BJ (cell line): ENCODE results near the gene RPUSD3. TPM values are rescaled to one million over a fixed set of nuclear protein-coding genes. Genes with fewer than 3 reads are reported as not detected.
"Not testable (repeated sequence)": the region's sequence is repeated elsewhere in the genome, so short reads cannot be mapped to it uniquely, and the experiment has no call there.

ENCODE experiments used
- CTCF ChIA-PET: fragments of 350-600 bp; formaldehyde crosslinking; extraction: SDS; loops from one replicate; lab custom pipeline; 2021; ENCODE audit warnings: antibody characterized with exemption, inconsistent platforms; lab: Yijun Ruan, JAX
- POLR2A ChIA-PET: fragments of 300-600 bp; sonication (Branson Sonifier 250); formaldehyde crosslinking; extraction: SDS; loops from one replicate; lab custom pipeline; 2021; ENCODE audit warnings: antibody characterized with exemption; lab: Charles Lee
- DNase-seq: peaks from one replicate; pipeline ENCODE4 v3.0.0-alpha.2; 2011; ENCODE audit warnings: low read depth
- H3K27me3 ChIP-seq: 2 replicates; pipeline ENCODE4 v1.6.0; 2011; ENCODE audit warnings: low read length; ENCODE audit not compliant: control insufficient read depth, insufficient read depth
- H3K36me3 ChIP-seq: 2 replicates; pipeline ENCODE4 v1.5.1; 2011; ENCODE audit warnings: low read length; ENCODE audit not compliant: control insufficient read depth, insufficient read depth
- H3K4me3 ChIP-seq: 2 replicates; pipeline ENCODE4 v1.5.1; 2011; ENCODE audit warnings: low read depth, mild to moderate bottlenecking, control low read depth, low read length
- polyA plus RNA-seq: library from polyadenylated mRNA; depleted of rRNA; stranded (reverse); fragments of >200 nt; gene quantifications from 2 replicates; pipeline ENCODE4 v1.2.3, GENCODE V29; 2011
- TF ChIP-seq, protein P1 (sequence below): IDR thresholded peaks from 2 replicates; pipeline ENCODE4 v1.5.1; 2011; ENCODE audit warnings: low read depth, mild to moderate bottlenecking, control low read depth, inconsistent platforms, low read length, moderate library complexity; ENCODE audit not compliant: insufficient read depth

RPUSD3 gene
- polyA plus RNA-seq, 1 experiment = 44.9 TPM

DNA sequence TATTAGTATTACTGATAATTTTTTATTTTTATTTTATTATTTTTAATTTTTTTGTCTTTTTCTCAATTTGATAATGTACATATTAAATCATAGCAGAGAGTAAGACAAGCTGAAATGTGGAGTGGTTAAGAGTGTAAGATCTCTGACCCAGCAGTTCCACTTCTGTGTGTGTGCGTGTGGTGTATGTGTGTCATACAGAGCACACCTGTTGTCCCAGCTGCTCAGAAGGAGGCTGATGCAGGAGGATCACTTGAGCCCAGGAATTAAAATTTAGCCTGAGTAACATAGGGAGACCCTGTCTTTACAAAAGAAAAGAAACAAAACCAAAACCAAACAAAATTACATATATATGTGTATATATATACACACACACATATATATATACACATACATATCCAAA, 37.6 kb upstream of the RPUSD3 start:
- CTCF ChIA-PET = no interaction called here
- TF ChIP-seq, protein P1, sequence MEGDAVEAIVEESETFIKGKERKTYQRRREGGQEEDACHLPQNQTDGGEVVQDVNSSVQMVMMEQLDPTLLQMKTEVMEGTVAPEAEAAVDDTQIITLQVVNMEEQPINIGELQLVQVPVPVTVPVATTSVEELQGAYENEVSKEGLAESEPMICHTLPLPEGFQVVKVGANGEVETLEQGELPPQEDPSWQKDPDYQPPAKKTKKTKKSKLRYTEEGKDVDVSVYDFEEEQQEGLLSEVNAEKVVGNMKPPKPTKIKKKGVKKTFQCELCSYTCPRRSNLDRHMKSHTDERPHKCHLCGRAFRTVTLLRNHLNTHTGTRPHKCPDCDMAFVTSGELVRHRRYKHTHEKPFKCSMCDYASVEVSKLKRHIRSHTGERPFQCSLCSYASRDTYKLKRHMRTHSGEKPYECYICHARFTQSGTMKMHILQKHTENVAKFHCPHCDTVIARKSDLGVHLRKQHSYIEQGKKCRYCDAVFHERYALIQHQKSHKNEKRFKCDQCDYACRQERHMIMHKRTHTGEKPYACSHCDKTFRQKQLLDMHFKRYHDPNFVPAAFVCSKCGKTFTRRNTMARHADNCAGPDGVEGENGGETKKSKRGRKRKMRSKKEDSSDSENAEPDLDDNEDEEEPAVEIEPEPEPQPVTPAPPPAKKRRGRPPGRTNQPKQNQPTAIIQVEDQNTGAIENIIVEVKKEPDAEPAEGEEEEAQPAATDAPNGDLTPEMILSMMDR = no peak
- Histone ChIP-seq H3K4me3 (no peak overlapping the region), H3K36me3 (no peaks in the 10 kb centered on the region), H3K27me3 (no peaks in the 10 kb centered on the region)
- POLR2A ChIA-PET = no interaction called here
- no peak for DNase-seq

DNA sequence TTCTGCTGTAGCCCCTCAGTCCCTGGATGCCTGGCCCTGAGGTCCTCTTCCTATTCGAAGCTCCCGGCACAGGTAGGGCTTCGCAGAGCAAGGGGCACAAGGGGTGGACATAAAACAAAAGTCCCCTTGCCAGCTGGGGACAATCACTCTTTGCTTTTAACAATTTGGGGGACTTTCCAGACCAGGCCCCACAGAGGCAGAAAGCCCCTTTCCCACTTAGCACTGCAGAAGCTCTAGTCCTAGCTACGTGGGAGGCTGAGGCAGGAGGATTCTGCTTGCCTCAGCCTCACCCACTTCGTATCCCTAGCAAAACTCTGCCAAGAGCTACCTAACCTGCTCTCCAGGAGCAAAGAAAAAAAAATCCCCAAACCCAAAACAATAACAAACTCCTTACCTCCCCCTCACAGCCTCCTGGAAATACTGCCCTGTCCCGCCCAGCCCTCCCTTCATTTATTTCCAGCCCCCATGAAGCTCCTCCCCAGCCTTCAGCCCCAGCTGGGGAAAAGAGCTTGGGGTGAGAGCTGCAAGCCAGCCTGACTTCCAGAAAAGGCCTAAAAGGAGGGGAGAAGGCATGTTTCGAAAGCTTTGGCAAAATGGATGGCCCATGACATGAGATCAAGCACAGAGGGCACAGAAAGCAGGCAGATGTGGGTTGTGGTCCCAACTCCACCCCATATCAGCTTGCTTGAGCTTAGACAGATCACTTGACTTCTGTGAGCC, 36.2 kb upstream of the RPUSD3 start, which contains the start of gene CIDEC:
Gene CIDEC, minus strand, starts transcription at position 424 of the 720 bp plus-strand sequence. CDS start 1,767 bp downstream, outside the sequence.
- ChIA-PET POLR2A (no interaction called here), CTCF (interaction anchor here (1.3 kb wide), 1 partner anchor 13 kb away, joined by 5 read pairs; no protein-coding TSS in a partner anchor)
- TF ChIP-seq, protein P1 = no peak
- Histone ChIP-seq H3K4me3 (no peak within 1 kb of the TSS), H3K36me3 (no peaks in the 10 kb centered on the region), H3K27me3 (no peaks in the 10 kb centered on the region)
- DNase-seq = no peak

DNA sequence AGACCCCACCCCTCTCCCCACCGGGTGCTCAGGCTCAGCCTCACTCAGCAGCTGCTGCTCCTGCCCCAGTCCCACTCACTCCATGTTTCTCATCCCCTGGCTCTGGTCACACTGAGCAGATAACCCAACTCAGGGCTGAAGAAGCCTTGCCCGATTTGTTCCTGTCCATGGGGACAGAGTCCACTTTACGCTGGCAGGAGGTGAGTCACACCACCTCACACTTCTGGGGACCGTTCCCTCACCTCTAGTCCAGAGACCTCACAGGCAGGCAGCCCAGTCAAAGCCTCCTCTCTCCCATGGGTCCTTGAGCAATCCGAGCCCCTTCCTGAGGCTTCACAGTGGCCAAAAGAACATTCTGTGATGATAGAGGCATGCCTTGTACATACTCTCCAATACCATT, 34.9 kb upstream of the RPUSD3 start:
- TF ChIP-seq, protein P1 = no peak
- ChIA-PET CTCF (interaction anchor here (1.0 kb wide), 1 partner anchor 55 kb away, joined by 3 read pairs; no protein-coding TSS in a partner anchor), POLR2A (no interaction called here)
- no peak for DNase-seq
- H3K4me3 ChIP-seq = no peak overlapping the region
- H3K27me3 ChIP-seq = no peaks in the 10 kb centered on the region
- H3K36me3 ChIP-seq = no peaks in the 10 kb centered on the region

DNA sequence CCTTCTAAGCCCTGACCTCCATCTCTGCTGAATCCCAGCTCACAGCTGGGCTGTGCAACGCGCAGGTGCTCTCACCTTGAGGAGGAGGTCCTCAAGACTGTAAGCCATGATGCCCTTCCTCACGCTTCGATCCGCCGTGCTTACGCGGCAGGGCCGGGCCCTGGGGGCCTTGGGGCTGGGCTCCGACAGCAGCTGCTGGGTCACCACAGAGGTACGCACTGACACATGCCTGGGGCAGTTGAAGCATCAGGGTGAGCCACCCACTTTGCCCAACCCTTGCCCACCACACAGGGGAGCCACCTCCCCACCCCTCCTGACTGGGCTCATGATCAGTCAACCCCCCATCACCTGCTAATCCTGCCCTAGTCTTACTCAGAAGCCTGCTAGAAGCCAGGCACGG, 33.2 kb upstream of the RPUSD3 start:
- Histone ChIP-seq H3K27me3 (no peaks in the 10 kb centered on the region), H3K4me3 (no peak overlapping the region), H3K36me3 (no peaks in the 10 kb centered on the region)
- no peak for DNase-seq
- ChIA-PET CTCF (no interaction called here), POLR2A (no interaction called here)
- TF ChIP-seq, protein P1 = no peak

DNA sequence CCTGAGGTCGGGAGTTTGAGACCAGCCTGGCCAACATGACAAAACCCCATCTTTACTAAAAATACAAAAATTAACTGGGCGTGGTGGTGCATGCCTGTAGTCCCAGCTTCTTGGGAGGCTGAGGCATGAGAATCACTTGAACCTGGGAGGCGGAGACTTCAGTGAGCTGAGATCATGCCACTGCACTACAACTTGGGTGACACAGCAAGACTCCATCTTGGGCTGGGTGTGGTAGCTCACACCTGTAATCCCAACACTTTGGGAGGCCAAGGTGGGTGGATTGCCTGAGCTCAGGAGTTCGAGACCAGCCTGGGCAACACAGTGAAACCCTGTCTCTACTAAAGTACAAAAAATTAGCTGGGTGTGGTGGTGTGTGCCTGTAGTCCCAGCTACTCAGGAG, 32.4 kb upstream of the RPUSD3 start:
- POLR2A ChIA-PET, CTCF ChIA-PET, H3K27me3 ChIP-seq, DNase-seq, H3K36me3 ChIP-seq, H3K4me3 ChIP-seq: not testable (repeated sequence)
